Non-pigmented ciliary epithelial cell (primary cell): ENCODE results near the gene OGT.
"Not testable (repeated sequence)": the region's sequence is repeated elsewhere in the genome, so short reads cannot be mapped to it uniquely, and the experiment has no call there.

Experiments
- DNase-seq: peaks from one replicate; pipeline ENCODE4 v3.0.0-alpha.2; 2010; ENCODE audit warnings: low read depth

OGT gene

DNA sequence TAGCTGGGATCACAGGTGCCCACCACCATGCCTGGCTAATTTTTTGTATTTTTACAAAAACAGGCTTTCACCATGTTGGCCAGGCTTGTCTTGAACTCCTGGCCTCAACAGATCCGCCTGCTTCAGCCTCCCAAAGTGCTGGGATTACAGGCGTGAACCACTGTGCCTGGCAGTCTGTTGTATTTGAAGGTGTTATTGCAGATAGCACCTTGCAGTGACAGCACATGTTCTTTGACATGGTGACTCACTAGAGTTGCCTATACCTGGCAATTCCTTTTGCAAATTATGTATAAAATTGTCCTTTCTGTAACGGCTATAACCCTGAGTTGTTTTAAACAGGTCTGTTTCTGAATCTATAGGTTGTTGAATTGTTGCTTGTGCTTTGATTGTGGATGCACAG is 7.9 kb downstream of the OGT start:
- no peak for DNase-seq

DNA sequence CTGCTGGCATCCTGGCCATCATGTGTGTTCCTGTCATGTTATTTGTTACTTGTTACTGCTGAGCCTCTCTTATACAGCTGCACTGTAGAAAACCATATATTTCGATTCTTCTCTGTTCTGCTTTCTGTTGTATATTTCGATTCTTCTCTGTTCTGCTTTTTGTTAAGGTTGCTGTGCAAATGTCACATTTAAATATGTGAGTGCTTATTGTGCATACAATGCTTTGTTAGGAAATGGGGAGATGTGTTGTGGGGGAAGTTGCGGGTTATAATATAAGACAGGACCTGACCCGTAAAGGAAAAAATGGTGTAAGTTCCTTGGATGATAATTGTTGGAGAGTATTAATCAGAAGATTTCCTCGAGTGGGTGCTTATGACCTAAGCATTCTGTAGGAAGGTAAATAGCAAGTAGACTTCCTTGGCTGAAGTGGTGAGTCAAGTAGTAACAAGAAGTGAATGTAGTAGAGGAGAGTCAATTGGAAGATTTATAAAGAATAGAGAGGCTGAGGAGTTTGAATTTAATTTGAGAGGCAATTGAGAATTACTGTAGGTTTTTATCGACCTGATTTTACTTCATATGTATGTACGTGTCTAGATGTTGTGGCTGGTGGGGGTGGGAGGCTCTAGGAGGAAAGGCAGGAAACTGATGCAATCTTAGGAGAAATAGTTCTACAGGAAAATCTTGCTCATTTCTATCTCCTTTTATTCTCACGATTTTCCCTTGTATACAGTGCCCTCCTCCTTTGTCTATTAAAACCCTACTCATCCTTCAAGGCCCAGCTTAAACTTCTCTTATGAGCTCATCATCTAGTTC is 8.5 kb downstream of the OGT start:
- no peak for DNase-seq

- no peak for DNase-seq
Observed at GRCh38 chrX:71542411-71542810, 9.5 kb downstream of the OGT start.

DNA sequence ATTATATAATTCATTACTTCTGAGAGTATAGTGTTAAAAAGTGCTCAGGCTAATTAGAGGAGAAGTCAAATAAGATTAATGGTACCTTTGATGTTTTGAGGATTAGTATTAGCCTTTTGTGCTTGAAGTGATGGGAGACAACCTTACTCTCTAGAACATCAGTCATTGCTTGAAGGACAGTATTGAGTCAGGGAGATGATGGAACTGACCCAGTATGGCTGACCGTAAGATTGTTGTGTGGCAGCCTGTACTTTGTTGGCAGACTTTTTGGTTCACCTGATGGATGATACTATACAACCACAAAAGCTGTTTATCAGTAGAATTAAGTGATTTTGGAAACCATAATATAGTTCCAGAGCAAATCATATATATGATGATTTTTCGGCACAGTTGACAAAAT is 9.9 kb downstream of the OGT start:
- no peak for DNase-seq

DNA sequence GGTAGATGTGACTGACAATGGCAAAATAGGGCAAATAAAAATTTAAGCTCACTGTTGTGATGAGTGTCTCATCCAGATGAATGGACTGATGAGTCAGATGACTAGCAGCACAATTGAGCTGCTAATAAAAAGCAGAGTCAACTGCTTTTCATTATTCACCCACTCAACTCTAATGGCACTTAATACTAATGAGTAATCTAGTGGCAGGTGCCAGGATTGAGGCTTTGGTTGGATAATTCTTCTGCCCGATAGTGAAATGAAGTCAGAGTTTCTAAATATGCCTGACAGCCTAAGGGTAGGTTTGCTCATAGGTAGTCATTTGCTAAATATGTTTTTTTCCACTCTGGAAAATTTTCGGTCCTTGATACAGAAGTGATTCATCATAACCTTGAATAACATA is 10.4 kb downstream of the OGT start:
- DNase-seq: peak; percentile 67

- DNase-seq: no peak
Observed at GRCh38 chrX:71545364-71545763, 12.5 kb downstream of the OGT start.

- no peak for DNase-seq
Observed at GRCh38 chrX:71546879-71547278, 14.0 kb downstream of the OGT start.

- DNase-seq: no peak
Observed at GRCh38 chrX:71547339-71547738, 14.4 kb downstream of the OGT start.

GRCh38 chrX:71549986-71550385 is 17.1 kb downstream of the OGT start:
- DNase-seq: no peak

- DNase-seq: no peak
Observed at GRCh38 chrX:71550578-71550977, 17.7 kb downstream of the OGT start.

- DNase-seq: no peak
Observed at GRCh38 chrX:71556036-71556435, 23.1 kb downstream of the OGT start.

GRCh38 chrX:71558920-71559319 is 26.0 kb downstream of the OGT start:
- DNase-seq: no peak

- DNase-seq: not testable (repeated sequence)
Observed at GRCh38 chrX:71559773-71560172, 26.9 kb downstream of the OGT start.

DNA sequence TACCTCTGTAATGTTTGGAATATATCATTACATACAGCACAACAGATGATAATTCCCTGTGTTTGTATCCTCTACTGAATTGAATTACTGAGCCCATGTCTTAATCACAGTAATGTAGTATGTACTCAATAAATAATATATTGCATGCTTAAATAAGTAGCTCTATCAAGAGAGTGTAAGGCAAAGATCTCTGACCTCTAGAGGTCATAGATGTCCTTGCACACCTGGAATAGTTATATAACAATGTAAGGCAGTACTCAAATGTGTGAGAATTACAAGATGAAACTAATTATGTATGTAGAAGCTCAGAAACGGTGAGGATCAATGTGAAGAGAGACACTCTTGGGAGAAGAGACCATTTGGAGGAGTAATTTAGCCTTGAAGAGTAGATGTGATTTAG is 31.0 kb downstream of the OGT start:
- no peak for DNase-seq

GRCh38 chrX:71565474-71566041 is 32.7 kb downstream of the OGT start:
- no peak for DNase-seq

DNA sequence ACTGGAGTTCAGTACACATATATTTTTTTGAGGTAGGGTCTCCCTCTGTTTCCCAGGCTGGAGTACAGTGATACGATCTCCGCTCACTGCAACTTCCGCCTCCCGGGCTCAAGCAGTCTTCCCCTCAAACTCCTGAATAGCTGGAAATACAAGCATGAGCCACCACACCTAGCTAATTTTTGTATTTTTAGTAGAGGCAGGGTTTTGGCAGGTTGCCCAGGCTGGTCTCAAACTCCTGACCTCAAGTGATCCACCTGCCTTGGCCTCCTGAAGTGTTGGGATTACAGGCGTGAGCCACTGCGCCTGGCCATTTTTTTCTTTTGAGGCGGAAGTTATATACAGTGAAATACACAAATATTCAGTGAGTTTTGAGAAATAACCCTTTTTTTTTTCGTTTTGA is 38.5 kb downstream of the OGT start:
- DNase-seq: not testable (repeated sequence)

DNA sequence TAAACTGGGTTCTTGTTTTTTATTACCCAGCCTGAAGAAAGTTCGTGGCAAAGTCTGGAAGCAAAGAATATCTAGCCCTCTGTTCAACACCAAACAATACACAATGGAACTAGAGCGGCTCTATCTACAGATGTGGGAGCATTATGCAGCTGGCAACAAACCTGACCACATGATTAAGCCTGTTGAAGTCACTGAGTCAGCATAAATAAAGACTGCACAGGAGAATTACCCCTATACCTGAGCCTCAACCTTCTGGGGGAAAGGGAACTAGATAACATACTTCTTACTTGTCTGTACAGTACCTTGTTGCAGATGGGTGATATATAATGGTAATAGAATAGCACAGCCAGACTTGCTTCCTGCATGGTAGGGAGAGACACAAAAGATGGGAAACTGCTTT is 40.7 kb downstream of the OGT start:
- DNase-seq: no peak

GRCh38 chrX:71577682-71578081 is 44.8 kb downstream of the OGT start:
- no peak for DNase-seq

- DNase-seq: no peak
Observed at GRCh38 chrX:71578253-71579135, 45.6 kb downstream of the OGT start, which contains the start of gene GCNA. Gene GCNA (plus strand): TSS chrX:71578437. CDS start chrX:71580822, 2,385 bp downstream.

- no peak for DNase-seq
Observed at GRCh38 chrX:71579136-71579989, 46.5 kb downstream of the OGT start.

- DNase-seq: no peak
Observed at GRCh38 chrX:71579990-71580380, 47.1 kb downstream of the OGT start.

DNA sequence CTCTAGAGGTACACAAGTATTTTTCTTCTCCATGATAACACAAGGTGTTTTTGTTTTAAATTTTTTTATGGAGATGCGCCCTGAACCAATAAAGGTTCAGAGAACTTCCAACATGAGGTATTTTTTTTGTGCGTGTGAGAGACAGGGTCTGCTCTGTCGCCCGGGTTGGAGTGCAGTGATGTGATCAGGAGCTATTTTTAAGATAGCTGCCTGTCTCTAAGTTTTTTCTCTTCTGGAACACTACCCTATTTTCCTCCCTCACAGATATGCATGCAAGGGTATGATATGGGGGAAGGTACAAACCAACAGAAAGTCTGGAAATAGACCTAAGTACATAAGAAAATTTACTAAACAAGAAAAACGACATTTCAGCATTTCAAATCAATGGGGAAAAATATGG is 48.3 kb downstream of the OGT start:
- DNase-seq: no peak
